B cell (primary cell): ENCODE measurements around the gene SLC25A43.

ENCODE experiments used
- CTCF ChIP-seq: fragments of 200-600 bp; IDR thresholded peaks from one replicate; pipeline ENCODE4 v1.8.0; 2022; ENCODE audit warnings: antibody characterized with exemption, mild to moderate bottlenecking
- EZH2 ChIP-seq: IDR thresholded peaks from 2 replicates; pipeline ENCODE4 v1.6.1; 2012; ENCODE audit warnings: borderline replicate concordance, low read depth, mild to moderate bottlenecking, moderate library complexity, low read length; ENCODE audit not compliant: insufficient read depth, poor library complexity, severe bottlenecking

GRCh38 chrX:119467433-119467832 is 68.3 kb downstream of the SLC25A43 start:
- TF ChIP-seq CTCF (no peak), EZH2 (no peak)
